T-helper 22 cell (primary cell): ENCODE data around the gene ANKUB1.

Experiments
- DNase-seq: peaks from one replicate; pipeline ENCODE4 v3.0.0-alpha.2; 2020; ENCODE audit warnings: low read depth

Gene ANKUB1

GRCh38 chr3:149809699-149810098, 17.3 kb upstream of the ANKUB1 start:
- no peak for DNase-seq

GRCh38 chr3:149808209-149808829, 16.0 kb upstream of the ANKUB1 start:
- DNase-seq, result no peak

GRCh38 chr3:149806171-149806778, 13.9 kb upstream of the ANKUB1 start:
- no peak for DNase-seq

GRCh38 chr3:149801639-149802038, 9.3 kb upstream of the ANKUB1 start:
- no peak for DNase-seq

- no peak for DNase-seq
Measured at GRCh38 chr3:149801195-149801594, 8.8 kb upstream of the ANKUB1 start.

- no peak for DNase-seq
Measured at GRCh38 chr3:149800693-149801092, 8.3 kb upstream of the ANKUB1 start.

GRCh38 chr3:149796026-149796425, 3.7 kb upstream of the ANKUB1 start:
- no peak for DNase-seq

GRCh38 chr3:149790698-149791097, 1.7 kb downstream of the ANKUB1 start:
- DNase-seq, result no peak

- DNase-seq, result no peak
Measured at GRCh38 chr3:149790268-149790667, 2.1 kb downstream of the ANKUB1 start.

- DNase-seq, result no peak
Measured at GRCh38 chr3:149784064-149784704, 8.2 kb downstream of the ANKUB1 start.

- no peak for DNase-seq
Measured at GRCh38 chr3:149783576-149783975, 8.8 kb downstream of the ANKUB1 start.

GRCh38 chr3:149781741-149782140, 10.6 kb downstream of the ANKUB1 start:
- DNase-seq, result no peak

- no peak for DNase-seq
Measured at GRCh38 chr3:149781211-149781610, 11.1 kb downstream of the ANKUB1 start.

- no peak for DNase-seq
Measured at GRCh38 chr3:149777414-149778214, 14.7 kb downstream of the ANKUB1 start.

GRCh38 chr3:149776170-149776569, 16.2 kb downstream of the ANKUB1 start:
- DNase-seq, result no peak

GRCh38 chr3:149772861-149773260, 19.5 kb downstream of the ANKUB1 start:
- no peak for DNase-seq

- no peak for DNase-seq
Measured at GRCh38 chr3:149771652-149772271, 20.6 kb downstream of the ANKUB1 start.

- DNase-seq, result no peak
Measured at GRCh38 chr3:149770246-149770645, 22.1 kb downstream of the ANKUB1 start.

- DNase-seq, result no peak
Measured at GRCh38 chr3:149768704-149769103, 23.6 kb downstream of the ANKUB1 start.

- no peak for DNase-seq
Measured at GRCh38 chr3:149767720-149768119, 24.6 kb downstream of the ANKUB1 start.

- DNase-seq, result no peak
Measured at GRCh38 chr3:149765762-149766334, 26.5 kb downstream of the ANKUB1 start.

- no peak for DNase-seq
Measured at GRCh38 chr3:149764302-149764701, 28.1 kb downstream of the ANKUB1 start.
